ENCODE data around the gene DIAPH3. TPM values are rescaled to one million over a fixed set of nuclear protein-coding genes. Genes with fewer than 3 reads are reported as not detected.
"Not testable (repeated sequence)": the region's sequence is repeated elsewhere in the genome, so short reads cannot be mapped to it uniquely, and the experiment has no call there.

Gene DIAPH3
- total RNA-seq, 1 donor from 2014 or later, result 0.22 TPM

DNA sequence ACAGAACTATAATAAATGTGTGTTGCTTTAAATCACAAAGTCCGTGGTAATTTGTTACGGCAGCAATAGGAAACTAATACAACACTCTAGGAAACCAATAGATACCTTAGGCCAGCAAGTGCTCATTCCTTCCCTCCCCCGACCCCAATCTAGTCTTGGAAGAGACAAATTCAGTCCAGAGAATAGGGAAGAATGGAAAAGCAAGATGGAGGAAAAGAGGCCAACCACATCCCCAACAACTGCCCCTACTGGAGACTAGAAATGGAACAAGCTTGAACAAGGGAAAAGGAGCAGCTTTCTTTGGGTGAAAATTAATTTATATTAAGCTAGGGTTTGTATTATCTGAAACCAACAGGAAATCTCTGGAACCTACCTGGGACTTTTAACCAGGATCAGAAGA lies 54.4 kb downstream of the DIAPH3 start:
- no peak for ATAC-seq
- intact Hi-C loops (cut with micrococcal nuclease), result no loop called here
- DNase-seq, result no peak

DNA sequence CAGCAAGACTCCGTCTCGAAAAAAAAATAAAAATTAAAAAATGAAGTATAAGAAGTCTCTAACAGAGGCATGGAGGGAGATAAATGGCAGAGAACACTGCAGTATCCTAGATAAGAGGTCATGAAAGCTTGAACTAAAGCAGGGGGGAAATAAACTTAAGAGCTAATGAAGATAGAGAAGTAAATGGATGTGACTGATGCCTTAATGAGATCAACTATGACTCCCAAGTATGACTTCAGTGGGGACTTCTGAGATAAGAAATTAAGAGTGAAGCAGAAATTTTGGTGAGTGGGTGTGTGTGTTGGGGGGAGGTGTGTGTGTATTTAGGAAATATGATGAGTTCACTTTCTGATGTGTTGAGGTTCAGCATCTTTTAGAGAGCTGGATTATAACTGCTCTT lies 55.1 kb downstream of the DIAPH3 start:
- intact Hi-C loops (cut with micrococcal nuclease), result no loop called here
- ATAC-seq (no peak), DNase-seq (no peak)

DNA sequence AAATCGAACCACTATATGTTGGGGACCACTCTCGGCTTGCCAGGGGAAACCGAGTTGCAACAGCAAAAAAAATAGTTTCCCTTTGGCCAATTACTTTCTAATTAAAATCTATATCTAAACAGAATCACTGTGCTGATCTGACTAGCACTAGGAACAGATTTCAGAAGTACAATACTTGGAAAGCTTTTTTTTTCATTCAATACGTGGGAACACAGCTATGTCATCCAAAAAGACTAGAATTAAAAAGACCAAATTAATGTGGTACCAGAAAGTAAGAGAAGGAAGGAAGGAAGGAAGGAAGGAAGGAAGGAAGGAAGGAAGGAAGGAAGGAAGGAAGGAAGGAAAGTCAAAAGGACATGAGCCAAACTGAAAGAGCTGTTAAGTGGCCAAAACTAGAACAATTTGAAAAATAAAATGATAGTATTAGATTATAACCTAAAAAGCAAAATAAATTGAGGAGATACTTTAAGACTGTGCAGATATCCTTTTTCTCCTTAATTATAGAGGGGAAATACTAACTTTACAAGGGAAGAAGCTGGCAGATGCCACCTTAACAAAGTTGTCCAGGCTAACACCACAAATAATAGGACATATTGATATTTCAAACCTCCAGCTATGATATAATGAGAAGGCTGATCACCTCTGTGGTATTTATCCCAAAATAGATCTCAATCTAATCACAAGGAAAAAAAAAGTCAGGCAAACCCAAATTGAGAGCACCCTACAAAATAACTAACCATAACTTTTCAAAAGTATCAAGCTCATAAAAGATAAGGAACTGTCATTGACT lies 63.9 kb downstream of the DIAPH3 start:
- DNase-seq (no peak), ATAC-seq (no peak)
- intact Hi-C loops (cut with micrococcal nuclease), result no loop called here

DNA sequence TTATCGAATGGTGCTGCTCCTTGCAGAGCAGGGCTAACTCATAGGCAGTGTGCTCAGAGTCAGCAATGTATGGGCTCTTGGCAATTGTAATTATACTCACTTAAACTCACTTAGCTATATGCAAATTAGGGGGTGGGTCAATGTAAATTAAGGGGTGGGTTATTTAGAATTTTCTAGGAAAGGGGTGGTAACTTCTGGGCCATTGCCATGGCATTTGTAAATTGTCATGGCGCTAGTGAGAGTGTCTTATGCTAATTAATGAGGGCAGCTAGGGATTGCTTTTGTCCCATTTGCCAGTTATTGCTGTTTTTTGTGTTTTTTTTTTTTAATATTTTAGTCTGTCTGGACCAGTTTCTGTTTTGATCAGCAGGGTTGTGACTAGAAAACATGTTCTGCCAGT lies 68.4 kb downstream of the DIAPH3 start:
- intact Hi-C loops (cut with micrococcal nuclease), result no loop called here
- DNase-seq (no peak), ATAC-seq (no peak)

DNA sequence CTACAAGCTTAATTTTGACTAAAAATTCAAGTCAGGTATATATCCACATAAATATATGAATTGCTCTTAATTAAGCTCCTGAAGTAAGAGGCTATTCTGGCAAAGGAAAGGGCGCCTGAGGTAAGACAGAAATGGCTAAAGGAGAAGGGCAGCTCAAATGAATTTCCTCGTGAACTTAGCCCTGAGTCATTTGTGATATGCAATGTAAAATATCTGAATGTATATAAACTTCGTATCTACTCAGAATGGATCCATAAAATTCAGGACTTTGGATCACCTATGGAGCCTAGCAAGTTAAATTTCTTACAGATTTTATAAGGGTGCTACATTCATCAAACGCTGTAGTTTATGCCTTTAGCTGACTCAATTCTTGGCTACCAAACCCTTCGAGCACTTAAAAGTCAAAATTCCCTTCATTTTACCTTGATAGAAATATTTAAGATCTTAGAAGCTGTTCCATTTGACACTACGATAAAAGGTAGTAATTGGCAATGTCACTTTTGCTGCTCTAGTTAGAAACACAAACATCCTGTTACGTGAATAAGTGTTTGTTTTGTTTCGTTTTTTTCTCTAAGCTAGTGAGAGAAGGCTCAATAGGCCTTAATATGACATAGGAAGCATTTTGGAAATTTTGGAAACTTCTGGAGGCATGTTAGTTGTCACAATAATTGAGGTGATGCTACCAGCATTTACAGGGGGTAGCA lies 69.2 kb downstream of the DIAPH3 start:
- ATAC-seq (no peak), DNase-seq (no peak)
- intact Hi-C loops (cut with micrococcal nuclease), result no loop called here

DNA sequence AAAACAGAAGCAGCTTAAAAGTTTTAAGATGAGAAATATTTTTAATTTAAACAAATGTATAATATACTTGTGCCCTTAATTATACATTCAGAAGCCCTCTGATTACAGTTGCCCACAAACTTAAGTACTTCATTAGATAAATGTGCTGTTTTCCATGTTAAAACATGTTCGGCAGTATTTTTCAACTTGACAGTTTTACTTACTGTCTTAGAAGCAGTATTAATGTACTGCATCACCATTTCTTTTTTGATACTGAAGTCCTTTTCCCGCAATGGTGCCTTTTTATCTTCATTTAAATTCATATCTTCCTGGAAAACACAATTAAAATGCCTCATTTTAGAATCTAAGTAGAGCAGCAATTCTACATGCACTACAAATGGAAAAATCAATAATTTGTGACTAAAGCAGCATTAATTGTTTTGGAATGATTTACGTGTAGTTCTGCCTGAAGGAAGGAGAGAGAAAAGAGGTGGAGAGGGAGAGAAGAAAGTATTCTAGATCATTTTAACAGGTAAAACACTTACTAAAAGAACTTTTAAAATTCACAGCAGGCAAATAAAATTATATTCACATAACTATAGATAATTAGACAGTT lies 70.2 kb downstream of the DIAPH3 start:
- DNase-seq, result no peak
- no peak for ATAC-seq
- intact Hi-C loops (cut with micrococcal nuclease), result no loop called here

DNA sequence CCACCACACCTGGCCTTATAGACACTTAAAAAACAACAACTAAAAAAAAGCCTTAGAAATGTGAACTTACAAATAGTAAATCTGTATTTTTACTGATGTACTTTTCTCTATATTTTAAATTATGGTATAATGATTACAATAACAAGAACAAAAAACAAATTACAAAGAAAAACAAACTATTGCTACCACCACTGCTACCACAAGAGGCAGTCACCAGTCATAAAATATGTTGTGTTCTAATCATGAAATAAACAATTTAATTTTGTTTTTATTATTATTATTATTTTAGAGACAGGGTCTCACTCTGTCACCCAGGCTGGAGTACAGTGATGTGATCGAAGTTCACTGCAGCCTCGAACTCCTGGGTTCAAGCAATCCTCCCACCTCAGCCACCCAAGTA lies 72.2 kb downstream of the DIAPH3 start:
- intact Hi-C loops (cut with micrococcal nuclease), result no loop called here
- DNase-seq, result no peak
- ATAC-seq, result no peak

DNA sequence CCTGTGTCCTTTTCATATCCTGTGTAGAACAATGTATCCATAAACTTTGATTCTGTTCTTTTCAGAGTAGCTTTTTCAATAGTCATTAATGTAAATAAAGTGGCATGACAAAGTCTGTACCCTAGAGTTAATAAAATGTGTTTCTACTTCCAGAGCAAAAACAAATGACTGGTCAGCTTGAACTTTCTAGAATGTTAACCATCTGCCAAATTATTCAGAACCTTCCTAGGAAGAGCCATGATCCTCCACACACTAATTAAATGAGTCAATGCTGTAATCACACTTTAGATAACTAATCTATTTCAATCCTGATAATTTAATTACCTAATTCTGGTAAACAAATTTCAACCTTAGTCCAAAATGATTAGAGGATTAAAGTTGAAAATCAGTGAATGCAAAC lies 73.2 kb downstream of the DIAPH3 start:
- no peak for ATAC-seq
- intact Hi-C loops (cut with micrococcal nuclease), result no loop called here
- no peak for DNase-seq

DNA sequence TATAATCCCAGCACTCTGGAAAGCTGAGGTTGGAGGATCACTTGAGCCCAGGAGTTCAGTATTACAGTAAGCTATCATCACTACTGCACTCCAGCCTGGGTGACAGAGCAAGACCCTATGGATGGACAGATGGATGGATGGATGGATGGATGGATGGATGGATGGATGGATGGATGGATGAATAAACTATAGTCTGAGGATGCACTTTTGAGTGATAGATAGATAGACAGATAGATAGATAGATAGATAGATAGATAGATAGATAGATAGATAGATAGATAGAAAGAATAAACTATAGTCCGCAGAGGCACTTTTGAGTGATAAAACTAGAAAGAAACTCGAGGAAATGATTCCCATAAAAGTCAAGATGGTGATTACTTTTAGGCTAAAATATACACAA lies 79.9 kb downstream of the DIAPH3 start:
- ATAC-seq; DNase-seq; intact Hi-C loops (cut with micrococcal nuclease): not testable (repeated sequence)

DNA sequence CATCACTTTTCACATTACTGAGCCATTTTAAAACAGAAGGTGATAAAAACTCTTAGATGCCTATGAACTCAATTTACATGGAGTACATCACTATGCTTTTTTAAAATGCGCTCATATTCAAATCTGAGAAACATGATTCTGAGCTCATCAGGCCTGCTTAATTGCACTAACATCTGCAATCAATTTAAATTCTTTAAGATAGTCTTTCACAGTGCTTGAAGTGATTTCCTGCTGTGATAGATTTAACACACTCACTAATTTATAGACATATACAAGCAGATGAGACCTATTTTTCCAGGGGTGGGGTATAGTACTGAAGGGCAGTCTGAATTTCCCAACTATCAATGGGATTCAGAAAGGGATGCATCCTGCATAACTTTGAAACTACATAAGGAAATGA lies 82.9 kb downstream of the DIAPH3 start:
- DNase-seq (no peak), ATAC-seq (no peak)
- intact Hi-C loops (cut with micrococcal nuclease), result no loop called here

DNA sequence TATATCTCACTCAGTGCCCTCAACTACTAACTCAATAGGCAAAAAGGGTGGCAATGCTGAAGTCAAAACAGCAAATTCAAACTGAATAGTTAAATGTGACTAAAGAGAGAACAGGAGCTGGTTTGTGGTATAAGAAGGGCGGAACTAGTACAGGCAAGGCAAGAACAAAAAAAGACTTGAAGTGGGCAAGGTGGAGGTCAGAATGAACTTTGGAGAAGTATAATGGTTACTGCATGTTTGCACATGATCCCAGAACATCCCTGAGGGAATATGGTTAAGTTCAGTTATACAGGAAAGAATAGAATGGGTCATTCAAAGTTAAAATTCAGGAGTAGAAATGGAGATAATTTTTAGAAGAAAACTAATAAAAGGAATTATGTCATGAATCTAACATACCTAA lies 85.5 kb downstream of the DIAPH3 start:
- no peak for DNase-seq
- ATAC-seq, result no peak
- intact Hi-C loops (cut with micrococcal nuclease), result no loop called here

DNA sequence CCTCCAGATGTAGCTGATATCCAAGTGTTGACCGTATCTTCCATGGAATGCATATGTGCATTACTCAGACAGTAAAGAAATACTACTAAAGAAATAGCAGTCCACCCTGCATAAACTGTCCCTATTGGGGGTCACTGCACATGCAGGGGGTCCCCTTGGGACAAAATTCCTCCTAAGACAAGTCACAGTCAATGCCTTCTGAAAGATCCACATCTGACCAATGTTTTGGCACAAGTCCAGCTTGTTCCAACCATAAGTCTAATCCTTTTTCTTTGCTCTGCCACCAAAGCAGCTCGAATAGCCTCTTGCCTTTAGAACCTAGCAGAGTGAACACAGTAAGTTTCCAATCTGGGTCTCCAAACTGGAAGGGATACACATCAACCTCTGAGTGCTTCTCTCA lies 87.9 kb downstream of the DIAPH3 start:
- no peak for ATAC-seq
- DNase-seq, result no peak
- intact Hi-C loops (cut with micrococcal nuclease), result no loop called here

DNA sequence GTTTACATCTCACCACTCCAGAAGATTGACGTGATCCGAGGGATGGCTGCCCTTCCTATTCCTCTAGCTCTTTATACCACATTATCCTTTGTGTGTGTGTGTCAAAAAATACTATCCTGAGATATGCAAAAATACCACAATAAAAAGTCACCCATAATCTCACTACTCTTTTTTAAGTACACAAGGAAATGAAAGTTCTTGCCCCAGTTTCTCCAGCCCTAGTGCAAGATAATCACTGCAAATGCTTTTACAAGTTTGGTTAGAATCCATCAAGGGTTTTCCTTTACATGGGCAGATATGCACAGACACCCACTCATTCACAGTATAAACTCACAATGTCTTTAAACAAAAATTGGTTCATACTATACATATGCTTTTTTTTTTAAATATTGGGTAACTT lies 89.3 kb downstream of the DIAPH3 start:
- ATAC-seq (no peak), DNase-seq (no peak)
- intact Hi-C loops (cut with micrococcal nuclease), result no loop called here

DNA sequence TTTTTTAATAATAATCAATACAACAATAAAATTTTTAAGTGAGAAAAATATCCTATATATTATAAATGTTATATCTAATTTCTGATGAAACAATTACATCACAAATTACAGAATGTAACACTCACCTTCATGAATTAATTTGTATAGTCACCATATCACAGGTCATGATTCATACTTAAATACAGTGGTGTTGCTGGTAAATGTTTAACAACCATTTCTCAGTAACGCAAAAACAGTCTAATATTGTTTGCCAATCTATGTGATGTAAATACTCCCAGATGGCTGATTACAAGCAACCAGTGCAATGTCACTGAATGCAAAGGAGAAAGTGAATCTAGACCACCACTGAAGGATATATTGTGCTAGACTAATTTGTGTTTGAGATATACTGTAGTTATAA lies 97.5 kb downstream of the DIAPH3 start:
- intact Hi-C loops (cut with micrococcal nuclease), result no loop called here
- no peak for DNase-seq
- no peak for ATAC-seq

DNA sequence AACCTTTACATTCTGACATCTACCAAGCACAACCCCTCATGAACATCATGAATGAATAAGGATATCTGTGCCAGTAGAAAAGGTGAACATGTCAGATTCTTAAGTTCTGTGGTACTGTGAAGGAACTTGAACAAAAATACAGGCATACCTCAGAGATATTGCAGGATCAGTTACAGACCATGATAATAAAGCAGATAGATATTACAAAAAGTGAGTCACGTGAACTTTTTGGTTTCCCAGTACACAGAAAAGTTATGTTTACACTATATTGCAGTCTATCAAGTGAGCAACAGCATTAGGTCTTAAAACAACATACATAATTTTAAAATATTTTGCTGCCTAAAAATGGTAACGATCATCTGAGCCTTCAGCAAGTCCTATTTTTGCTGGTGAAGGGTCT lies 101.2 kb downstream of the DIAPH3 start:
- DNase-seq (no peak), ATAC-seq (no peak)
- intact Hi-C loops (cut with micrococcal nuclease), result no loop called here

DNA sequence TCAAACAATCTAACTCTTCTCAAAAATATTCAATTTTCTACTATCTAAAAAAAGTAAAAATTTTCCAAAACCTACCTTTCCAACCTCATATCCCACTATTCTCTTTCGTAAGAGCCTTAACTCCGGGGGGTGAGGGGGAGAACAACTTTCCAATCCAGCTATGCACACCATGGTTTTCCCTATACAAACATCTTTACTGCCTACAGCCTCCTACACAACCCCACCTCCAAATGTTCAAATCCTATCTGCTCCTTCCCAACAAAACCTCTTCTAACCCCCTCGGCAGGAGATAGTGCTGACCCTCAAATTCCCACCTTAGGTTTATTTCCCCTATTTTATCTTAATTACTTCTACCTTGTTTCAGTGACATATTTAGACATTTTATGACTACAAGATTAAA lies 102.0 kb downstream of the DIAPH3 start:
- no peak for DNase-seq

DNA sequence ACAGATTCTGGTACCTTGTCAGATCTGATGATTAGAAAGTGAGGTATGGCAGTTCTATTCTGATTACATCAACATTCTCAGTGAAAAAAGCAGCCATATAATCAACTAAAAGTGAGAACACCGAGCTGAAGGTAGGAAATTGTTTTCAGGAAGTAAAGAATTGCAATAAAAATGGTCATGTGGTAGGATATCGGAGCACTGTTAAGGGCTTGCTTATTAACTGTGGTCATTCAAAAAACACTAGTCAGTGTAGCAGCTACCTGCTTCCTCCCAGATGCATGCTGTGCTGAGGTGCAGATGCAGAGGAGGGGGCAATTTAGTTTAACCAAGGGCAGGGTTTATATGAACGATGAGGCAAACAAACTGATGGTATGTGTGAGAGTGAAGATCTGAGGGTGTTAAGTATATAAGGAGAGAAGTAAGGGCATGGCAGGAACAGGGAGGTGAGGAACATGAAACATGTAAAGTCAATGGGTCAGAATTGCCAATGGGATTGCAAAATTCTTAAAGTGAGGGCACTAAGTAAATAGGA lies 111.9 kb downstream of the DIAPH3 start:
- ATAC-seq (no peak), DNase-seq (no peak)
- intact Hi-C loops (cut with micrococcal nuclease), result no loop called here

More for the DNA sequence above, 102.0 kb downstream of the DIAPH3 start:
- intact Hi-C loops (cut with micrococcal nuclease), result no loop called here
- ATAC-seq, result no peak

DNA sequence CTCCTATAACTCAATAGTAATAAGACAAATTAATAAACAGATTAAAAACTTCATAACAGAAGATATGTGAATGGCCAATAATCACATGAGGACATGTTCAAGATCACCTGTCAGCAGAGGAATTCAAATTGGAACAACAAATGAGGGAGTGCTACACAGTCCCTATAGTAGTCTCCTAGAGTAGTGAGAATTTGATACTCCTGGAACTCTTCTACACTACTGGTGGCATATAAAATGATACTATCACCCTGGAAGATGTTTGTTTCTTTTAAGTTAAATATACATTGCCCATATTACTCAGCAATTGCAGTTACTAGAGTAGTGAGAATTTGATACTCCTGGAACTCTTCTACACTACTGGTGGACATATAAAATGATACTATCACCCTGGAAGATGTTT lies 115.4 kb downstream of the DIAPH3 start:
- DNase-seq; ATAC-seq; intact Hi-C loops (cut with micrococcal nuclease): not testable (repeated sequence)

DNA sequence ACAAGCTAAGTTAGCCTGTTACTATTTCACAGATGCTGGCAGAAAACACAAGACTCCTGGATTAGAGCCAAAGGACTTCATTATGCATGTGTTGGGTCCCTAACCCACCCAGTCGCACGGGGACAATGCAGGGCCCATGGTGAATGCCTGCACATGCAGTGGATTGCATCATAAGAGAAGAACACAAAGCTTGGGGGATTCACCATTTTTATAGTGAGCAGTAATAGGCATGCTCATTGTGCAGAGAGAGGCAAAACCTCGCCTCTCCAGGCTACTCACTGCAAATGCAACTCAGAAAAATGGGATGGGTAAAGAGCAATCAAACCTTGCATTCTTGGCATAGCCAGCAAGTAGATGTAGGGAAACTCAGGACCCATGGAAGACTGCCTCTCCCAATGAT lies 115.8 kb downstream of the DIAPH3 start:
- ATAC-seq, result no peak
- intact Hi-C loops (cut with micrococcal nuclease), result no loop called here
- DNase-seq, result no peak

DNA sequence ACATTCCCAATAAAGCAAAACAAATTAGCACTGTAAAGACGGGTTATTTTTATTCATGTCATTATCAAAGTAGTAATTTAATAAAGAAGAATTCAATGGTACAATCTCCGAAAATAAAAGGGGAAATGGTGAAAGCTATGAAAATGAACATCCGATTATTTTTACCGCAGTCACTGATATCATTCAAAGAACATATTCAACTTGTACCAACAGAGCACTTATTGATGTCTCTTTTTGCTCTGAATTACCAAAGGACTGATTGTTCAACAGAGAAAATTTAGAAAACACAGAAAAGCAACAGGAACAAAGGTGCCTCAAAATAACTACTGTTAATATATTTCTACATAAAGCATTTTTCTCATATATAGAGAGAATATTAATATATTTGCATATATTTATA lies 119.4 kb downstream of the DIAPH3 start:
- intact Hi-C loops (cut with micrococcal nuclease), result no loop called here
- ATAC-seq (no peak), DNase-seq (no peak)

Measured in left ventricle myocardium superior (tissue), 1 donor.